Natural killer cell treated with Interleukin-12 subunit alpha and Interleukin-12 subunit beta and Interleukin-15 and Interleukin-18, amount 100 ng/mL, for 72 hours (primary cell): Measurements from ENCODE around the gene SFN. TPM values are rescaled to one million over a fixed set of nuclear protein-coding genes. Genes with fewer than 3 reads are reported as not detected.
A peak's percentile ranks its signal among the peaks of the same experiment; 100 is the strongest.

Source experiments
- ATAC-seq, 2 donors: fragments of 150-1000 bp; cut with Tn5 transposase in 1 of 2; sonication (Bioruptor Pico), chemical (Tn5 transposase) in 1 of 2; 2 replicates each; pipeline ENCODE4 v1.10.0; 2021
- DNase-seq: peaks from one replicate; pipeline ENCODE4 v3.0.0; 2022; ENCODE audit warnings: low spot score
- H3K27ac Mint-ChIP-seq, 2 donors: 1 replicate in 1 of 2; 2 replicates in 1 of 2; pipeline ENCODE4 v1.8.0; 2022; ENCODE audit warnings: mixed read lengths in 2 of 2, mild to moderate bottlenecking in 1 of 2, moderate library complexity in 1 of 2
- H3K27me3 Mint-ChIP-seq, 2 donors: 1 replicate in 1 of 2; 2 replicates in 1 of 2; pipeline ENCODE4 v1.8.0; 2022; ENCODE audit warnings: mixed read lengths in 2 of 2
- H3K36me3 Mint-ChIP-seq: one replicate; pipeline ENCODE4 v1.8.0; 2022; ENCODE audit warnings: mixed read lengths
- H3K4me1 Mint-ChIP-seq, 2 donors: 1 replicate in 1 of 2; 2 replicates in 1 of 2; pipeline ENCODE4 v1.8.0; 2022; ENCODE audit warnings: low read depth in 2 of 2, mixed read lengths in 2 of 2, mild to moderate bottlenecking in 1 of 2
- H3K4me3 Mint-ChIP-seq: one replicate; pipeline ENCODE4 v1.8.0; 2022; ENCODE audit warnings: mixed read lengths
- H3K9me3 Mint-ChIP-seq: 2 replicates; pipeline ENCODE4 v1.8.0; 2022; ENCODE audit warnings: mixed read lengths
- total RNA-seq, 2 donors: library from RNA; stranded (reverse); gene quantifications; one replicate each; pipeline ENCODE4 v1.2.3, GENCODE V29; 2022

SFN gene
- total RNA-seq, 2 donors from 2014 or later, result 0.50 to 0.56 TPM

DNA sequence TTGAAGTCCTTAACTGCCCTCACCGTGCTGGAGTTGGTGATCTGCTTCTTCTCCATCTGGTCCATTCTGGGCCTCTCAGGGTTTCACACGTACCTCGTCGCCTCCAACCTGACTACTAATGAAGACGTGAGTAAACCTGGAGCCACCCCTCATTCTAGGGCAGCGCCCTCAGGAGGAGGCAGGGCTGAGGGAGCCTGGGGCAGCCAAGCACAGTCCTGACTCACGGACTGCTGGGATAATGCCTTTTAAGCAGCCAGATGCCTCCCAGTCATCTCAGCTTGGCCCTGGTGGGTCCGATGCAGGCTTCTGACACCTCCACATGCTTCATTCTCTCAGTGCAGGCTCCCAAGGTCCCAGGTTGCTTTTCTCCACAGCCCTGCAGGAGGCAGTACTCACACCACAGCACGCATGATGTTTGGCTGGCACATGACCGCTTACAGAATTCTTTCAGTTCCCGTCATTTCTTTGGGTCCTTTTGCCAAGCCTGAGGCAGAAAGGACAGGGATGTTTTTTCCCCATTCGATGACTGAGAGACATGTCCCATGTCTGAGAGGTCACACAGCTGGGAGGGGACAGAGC, 11.8 kb upstream of the SFN start:
- Mint-ChIP-seq H3K4me3 (no peak overlapping the region), H3K9me3 (no peaks in the 10 kb centered on the region), H3K27ac (peak overlapping the region in 1 of 2 donors; percentile 39), H3K36me3 (peaks cover 18% of the 10 kb centered on the region), H3K27me3 (no peaks in the 10 kb centered on the region), H3K4me1 (peaks cover 4 to 5% of the 10 kb centered on the region in 2 donors)
- DNase-seq, result no peak
- ATAC-seq, result no peak

DNA sequence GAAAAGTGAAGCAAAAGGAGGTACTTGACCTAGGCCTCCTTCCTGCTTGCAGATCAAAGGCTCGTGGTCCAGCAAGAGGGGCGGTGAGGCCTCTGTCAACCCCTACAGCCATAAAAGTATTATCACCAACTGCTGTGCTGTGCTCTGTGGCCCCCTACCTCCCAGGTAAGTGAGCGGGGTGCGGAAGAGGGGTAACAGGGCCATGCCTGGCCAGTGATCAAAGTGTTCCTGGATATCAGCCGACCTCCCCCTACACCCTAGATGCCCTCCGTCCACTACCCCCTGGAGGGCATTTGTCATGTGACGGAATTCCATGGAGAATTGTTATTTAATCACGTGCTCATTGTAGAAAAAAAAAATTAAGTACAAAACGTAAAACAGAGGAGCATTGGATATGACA, 10.2 kb upstream of the SFN start:
- ATAC-seq (no peak), DNase-seq (no peak)
- Mint-ChIP-seq H3K4me3 (no peak overlapping the region), H3K9me3 (no peaks in the 10 kb centered on the region), H3K27ac (peak overlapping the region; percentile 31 to 35), H3K27me3 (no peaks in the 10 kb centered on the region), H3K4me1 (peaks cover 2 to 5% of the 10 kb centered on the region in 2 donors), H3K36me3 (peaks cover 13% of the 10 kb centered on the region)

DNA sequence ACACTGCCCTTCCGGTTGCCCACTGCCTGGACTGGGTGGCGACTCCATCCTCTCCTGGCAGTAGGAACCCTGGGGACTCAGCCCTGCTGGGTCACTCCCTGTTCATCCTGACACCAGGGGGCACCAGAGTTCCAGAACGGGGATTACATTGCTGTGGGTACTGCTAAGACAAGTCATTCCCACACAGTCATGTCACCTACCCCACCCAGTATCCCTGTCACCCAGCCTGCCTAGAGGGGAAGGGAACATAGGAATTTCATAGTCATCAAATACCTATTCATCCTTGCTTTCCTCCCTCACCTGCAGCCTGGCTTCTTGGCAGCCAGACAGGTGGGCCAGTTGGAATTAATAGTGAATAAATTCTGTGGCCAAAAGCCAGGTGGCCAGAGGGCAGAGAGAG, 9.8 kb upstream of the SFN start:
- H3K36me3 Mint-ChIP-seq, result peaks cover 11% of the 10 kb centered on the region
- H3K27ac Mint-ChIP-seq, result peak overlapping the region; percentile 31 to 35
- H3K4me1 Mint-ChIP-seq, result peaks cover 0 to 5% of the 10 kb centered on the region in 2 donors
- no peaks in the 10 kb centered on the region for H3K9me3 Mint-ChIP-seq
- H3K4me3 Mint-ChIP-seq, result no peak overlapping the region
- DNase-seq, result peak; percentile 76
- H3K27me3 Mint-ChIP-seq, result no peaks in the 10 kb centered on the region
- peak; percentile 65 to 75 for ATAC-seq

DNA sequence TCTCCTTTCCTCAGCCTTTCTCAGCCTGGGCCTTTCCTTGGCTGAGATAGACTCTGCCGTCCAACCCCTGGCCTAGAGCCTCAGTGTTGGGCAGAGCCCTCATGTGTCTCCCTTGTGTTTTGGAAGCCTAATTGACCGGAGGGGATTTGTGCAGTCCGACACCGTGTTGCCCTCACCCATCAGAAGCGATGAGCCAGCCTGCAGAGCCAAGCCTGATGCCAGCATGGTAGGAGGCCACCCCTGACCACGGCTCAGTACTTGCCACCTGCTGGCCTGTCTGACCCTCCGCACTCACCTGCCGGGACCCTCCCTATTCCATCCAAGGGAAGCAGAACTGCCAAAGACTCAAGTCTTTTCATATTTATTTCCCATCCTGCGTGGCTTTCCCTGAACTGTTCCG, 9.3 kb upstream of the SFN start:
- Mint-ChIP-seq H3K27me3 (no peaks in the 10 kb centered on the region), H3K4me1 (peaks cover 0 to 2% of the 10 kb centered on the region in 2 donors), H3K36me3 (peaks cover 11% of the 10 kb centered on the region), H3K4me3 (no peak overlapping the region), H3K9me3 (no peaks in the 10 kb centered on the region), H3K27ac (no peak overlapping the region)
- ATAC-seq (no peak), DNase-seq (no peak)

DNA sequence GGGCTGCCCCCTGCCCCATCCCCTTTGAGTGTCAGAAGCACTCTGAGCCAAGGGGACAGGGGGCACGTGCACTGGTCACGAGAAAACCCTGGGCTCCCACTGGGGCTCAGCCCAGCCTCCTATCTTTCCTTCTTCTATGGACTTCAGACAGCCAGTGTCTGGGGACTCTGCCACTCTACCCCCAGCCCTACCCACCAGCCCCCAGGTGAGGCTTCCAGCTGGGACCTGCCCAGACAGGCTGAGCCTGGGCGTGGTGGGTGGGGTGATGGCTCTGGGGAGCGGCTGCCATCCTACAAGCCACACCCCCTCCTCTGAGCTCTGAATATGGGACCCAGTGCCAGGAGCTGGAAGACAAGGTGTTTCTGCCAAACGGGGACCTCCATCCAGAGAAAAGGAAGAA, 8.0 kb upstream of the SFN start:
- no peak for ATAC-seq
- Mint-ChIP-seq H3K4me3 (no peak overlapping the region), H3K27me3 (no peaks in the 10 kb centered on the region), H3K9me3 (no peaks in the 10 kb centered on the region), H3K36me3 (peaks cover 11% of the 10 kb centered on the region), H3K4me1 (peaks cover 0 to 2% of the 10 kb centered on the region in 2 donors), H3K27ac (no peak overlapping the region)
- no peak for DNase-seq

DNA sequence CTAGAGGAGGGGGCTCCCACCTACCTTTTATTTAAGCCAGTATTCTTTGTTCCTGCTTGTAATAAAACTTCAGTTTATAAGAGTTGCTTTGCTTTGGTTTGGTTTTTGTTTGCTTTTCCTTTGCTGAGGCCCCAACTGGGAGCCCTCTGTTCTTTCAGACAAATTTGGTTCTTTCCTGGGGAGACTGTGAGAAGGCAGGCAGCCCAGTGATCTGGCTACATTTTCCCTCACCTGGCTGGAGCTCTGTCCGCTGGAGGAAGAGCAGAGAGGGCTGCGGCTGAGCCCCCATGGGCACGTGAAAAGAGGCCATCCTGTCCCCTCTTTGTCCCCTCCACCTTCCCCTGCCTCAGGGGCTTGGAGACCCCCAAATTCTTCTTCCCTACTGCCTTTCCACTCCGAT, 7.3 kb upstream of the SFN start:
- DNase-seq (no peak), ATAC-seq (no peak)
- Mint-ChIP-seq H3K27ac (no peak overlapping the region), H3K27me3 (no peaks in the 10 kb centered on the region), H3K4me3 (no peak overlapping the region), H3K36me3 (peaks cover 11% of the 10 kb centered on the region), H3K4me1 (peaks cover 0 to 2% of the 10 kb centered on the region in 2 donors), H3K9me3 (no peaks in the 10 kb centered on the region)

DNA sequence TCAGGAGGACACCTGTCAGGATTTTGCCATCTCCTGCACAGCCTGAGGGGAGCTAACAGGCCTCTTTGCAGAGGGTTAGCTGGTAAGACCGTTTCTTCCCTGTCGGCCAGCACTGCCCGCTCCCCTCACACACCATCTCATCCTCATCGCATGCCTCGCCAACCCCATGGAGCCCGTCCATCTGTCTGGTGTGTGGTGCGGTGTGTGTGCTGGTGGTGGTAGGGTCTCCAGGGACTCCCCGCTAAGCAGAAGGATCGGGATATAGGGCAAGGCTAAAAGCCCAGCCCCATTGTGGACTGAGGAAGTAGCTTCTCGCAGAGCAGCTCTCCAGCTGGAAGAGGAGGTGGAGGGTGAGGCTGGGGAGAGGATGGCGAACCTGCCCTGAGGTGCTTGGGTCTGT, 6.8 kb upstream of the SFN start:
- DNase-seq, result no peak
- no peak for ATAC-seq
- Mint-ChIP-seq H3K27ac (no peak overlapping the region), H3K27me3 (no peaks in the 10 kb centered on the region), H3K4me1 (peaks cover 0 to 2% of the 10 kb centered on the region in 2 donors), H3K36me3 (peaks cover 11% of the 10 kb centered on the region), H3K4me3 (no peak overlapping the region), H3K9me3 (no peaks in the 10 kb centered on the region)

DNA sequence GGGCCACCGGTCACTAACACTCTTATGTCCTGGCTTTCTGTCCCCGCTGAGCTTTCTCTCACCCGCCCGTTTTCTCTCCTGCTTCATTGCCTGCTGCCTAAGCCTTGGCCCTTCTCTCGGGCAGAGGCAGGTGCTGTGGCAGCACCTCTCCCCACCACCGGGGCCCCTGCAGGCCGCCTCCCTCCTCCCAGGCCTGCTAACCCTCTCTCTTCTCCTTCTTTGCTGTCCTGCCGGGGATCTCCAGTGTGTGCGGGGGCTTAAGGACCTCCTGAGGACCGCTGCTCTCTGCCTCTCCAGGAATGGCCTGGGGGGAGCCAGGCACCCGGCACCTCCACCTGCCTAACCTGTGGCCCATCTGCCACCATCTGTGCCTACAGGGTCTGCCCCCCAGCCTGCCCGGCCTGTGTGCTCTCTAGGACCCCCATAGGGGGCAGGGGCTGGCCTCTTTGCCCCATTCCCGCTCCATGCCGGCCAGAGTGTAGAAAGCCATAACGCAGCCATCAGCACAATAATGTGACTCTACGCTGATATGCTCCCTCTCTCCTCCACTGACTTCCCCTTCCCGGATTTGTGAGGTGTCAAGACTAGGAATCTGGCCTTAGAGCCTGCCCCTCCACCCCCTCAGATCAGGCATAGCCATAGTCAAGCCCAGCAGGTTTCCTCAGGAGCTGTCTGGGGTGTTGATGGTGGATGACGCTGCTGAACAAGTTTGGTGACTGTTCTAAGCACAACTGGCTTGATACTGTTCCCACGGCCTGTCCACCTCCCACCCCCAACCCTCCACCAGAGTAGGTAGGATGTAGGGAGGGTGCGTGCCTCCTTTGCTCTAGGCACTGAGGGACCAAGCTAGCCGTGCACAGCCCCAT, 6.1 kb upstream of the SFN start:
- H3K4me1 Mint-ChIP-seq, result peaks cover 0 to 2% of the 10 kb centered on the region in 2 donors
- peaks cover 7% of the 10 kb centered on the region for H3K36me3 Mint-ChIP-seq
- no peak overlapping the region for H3K4me3 Mint-ChIP-seq
- DNase-seq (no peak), ATAC-seq (no peak)
- H3K9me3 Mint-ChIP-seq, result no peaks in the 10 kb centered on the region
- no peaks in the 10 kb centered on the region for H3K27me3 Mint-ChIP-seq
- no peak overlapping the region for H3K27ac Mint-ChIP-seq

DNA sequence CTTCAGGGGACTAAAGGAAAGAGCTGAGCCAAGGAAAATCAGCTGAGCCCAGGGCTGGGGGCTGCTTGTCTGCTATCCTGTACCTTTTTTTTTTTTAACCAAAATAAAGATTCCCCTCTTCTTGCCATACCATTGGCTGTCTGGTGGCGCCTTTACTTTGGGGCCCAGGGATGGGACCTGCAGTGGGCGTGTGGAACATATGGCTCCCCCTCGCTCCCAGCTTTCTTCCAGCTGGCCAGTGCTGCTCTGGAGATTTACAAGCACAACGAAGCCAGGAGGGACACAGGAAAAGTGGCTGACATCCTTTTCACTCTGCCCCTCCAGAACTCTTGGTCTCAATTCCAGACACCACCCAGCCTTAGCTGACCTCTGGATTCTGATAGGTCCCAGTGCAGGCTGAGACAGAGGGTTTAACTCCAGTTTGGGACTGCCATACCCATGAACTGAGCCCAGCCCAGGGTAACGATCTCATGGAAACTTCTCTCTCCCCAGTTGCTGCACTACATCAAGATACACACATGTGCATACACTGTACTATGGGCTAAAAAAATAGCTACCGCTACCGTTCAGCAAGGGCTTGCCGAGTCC, 5.4 kb upstream of the SFN start:
- Mint-ChIP-seq H3K4me1 (peaks cover 5 to 7% of the 10 kb centered on the region in 2 donors), H3K9me3 (no peaks in the 10 kb centered on the region), H3K27me3 (no peaks in the 10 kb centered on the region), H3K36me3 (no peaks in the 10 kb centered on the region), H3K4me3 (no peak overlapping the region), H3K27ac (no peak overlapping the region)
- DNase-seq (no peak), ATAC-seq (no peak)

DNA sequence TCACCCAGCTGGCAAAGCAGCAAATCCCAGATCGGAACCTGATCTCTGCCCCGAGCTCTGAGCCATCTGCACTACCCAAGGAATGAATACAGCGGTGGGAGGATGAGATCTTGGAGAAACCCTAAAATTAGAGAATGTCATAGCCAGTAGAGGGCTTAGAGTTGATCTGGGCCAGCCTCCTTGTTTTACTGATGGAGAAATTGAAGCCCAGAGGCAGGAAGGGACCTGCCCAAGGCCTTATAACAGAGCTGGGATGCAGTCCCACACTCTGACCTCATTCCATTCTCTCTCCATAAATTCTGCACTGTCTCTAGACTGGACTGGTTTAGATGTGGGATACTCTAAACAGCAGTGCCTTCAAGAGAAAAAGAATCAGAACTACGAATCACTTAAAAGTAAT, 4.8 kb upstream of the SFN start:
- H3K4me1 Mint-ChIP-seq, result peaks cover 7 to 10% of the 10 kb centered on the region in 2 donors
- no peak for DNase-seq

DNA sequence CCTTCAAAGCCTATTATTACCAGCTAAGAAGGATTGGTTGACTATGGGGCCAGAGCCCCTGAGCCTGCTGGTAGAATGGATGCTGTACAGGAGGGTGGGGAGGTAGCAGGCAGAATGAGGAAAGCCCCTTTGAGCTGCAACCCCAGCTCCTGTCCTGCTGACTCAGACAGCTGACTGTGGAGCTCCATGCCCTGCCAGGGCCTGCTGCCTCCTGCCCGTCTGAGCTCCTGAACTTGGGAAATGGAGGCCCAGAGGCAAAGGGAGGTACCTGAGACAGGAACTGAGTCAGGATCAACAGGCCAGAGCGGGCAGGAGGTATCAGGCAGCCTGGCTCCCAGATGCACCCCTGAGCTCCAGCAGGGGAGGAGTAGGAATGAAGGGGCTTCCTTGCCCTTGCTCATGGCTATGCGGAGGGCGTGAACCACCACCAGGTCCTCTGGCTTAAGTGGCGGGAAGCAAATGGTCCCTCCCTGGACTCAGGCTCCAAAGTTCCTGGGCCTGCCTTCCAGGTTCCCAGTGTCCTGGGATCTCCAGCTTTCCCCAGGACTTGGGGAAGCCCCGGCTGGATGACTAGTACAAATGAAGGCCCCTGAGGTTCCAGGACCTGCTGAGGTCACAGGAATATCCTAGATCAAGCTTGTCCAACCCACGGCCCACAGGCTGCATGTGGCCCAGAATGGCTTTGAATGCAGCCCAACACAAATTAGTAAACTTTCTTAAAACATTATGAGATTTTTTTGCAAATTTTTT, 3.9 kb upstream of the SFN start:
- peaks cover 13 to 15% of the 10 kb centered on the region in 2 donors for H3K4me1 Mint-ChIP-seq
- no peaks in the 10 kb centered on the region for H3K9me3 Mint-ChIP-seq
- H3K4me3 Mint-ChIP-seq, result no peak overlapping the region
- DNase-seq, result no peak
- ATAC-seq, result no peak
- H3K27ac Mint-ChIP-seq, result no peak overlapping the region
- H3K36me3 Mint-ChIP-seq, result no peaks in the 10 kb centered on the region
- H3K27me3 Mint-ChIP-seq, result no peaks in the 10 kb centered on the region

More for the DNA sequence above, 4.8 kb upstream of the SFN start:
- Mint-ChIP-seq H3K27ac (no peak overlapping the region), H3K4me3 (no peak overlapping the region), H3K36me3 (no peaks in the 10 kb centered on the region), H3K9me3 (no peaks in the 10 kb centered on the region), H3K27me3 (no peaks in the 10 kb centered on the region)
- ATAC-seq, result no peak

DNA sequence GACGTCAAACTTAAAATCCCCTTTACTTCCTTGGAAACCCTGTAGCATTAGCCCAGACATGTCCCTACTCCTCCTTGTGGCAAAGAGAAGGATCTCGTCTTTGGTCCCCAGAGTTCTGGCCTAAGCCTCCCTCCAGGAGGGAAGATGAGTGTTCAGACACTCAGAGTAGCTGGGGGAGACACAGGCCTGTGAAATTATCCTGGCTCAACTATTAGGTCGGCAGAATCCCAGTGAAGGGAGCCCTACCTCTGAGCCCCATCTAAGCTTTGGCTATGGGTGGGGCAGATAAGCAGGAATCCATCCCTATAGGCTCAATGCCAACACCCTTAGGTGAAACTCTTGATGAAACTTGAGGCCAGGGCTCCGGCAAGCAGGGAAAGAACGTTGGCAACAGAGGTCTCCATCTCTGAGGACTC, 1.7 kb upstream of the SFN start:
- no peak for ATAC-seq
- Mint-ChIP-seq H3K27me3 (no peaks in the 10 kb centered on the region), H3K9me3 (no peaks in the 10 kb centered on the region), H3K36me3 (no peaks in the 10 kb centered on the region), H3K4me3 (no peak overlapping the region), H3K27ac (no peak overlapping the region), H3K4me1 (peaks cover 20 to 24% of the 10 kb centered on the region in 2 donors)
- DNase-seq, result no peak

DNA sequence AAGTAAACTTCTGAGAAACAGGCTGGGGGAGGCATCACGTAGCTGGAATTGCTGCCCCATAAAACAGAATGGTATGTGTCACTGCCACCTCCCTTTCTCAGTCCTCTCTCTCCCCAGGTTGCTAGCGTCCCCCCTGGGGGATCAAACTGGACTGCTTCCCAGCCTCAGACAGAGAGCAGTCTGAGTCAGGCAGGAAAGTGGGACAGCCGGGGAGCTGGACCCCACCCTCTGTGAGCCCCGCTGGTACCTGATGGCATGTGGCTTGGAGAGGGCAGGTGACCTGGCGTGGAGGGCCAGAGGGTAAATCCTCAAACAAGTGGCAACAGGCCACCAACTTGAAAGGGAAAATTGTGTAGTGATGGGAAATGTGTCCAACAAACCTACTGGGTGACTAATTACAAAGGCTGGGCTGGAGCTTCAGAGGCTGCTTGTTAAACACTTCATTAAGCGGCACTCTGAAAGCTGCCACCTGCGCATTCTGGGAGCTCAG, 1.0 kb upstream of the SFN start:
- Mint-ChIP-seq H3K4me3 (peak overlapping the region; percentile 26), H3K4me1 (peaks cover 20 to 24% of the 10 kb centered on the region in 2 donors), H3K27me3 (no peaks in the 10 kb centered on the region), H3K27ac (peak overlapping the region; percentile 12 to 39), H3K36me3 (no peaks in the 10 kb centered on the region), H3K9me3 (no peaks in the 10 kb centered on the region)
- DNase-seq (no peak), ATAC-seq (no peak)
